Activated CD4-positive, alpha-beta T cell treated with anti-CD3 and anti-CD28 coated beads, Interleukin-2, amount 10 ng/mL, durations not matched to agents 7 days and 5 days (primary cell): Measurements from ENCODE around the gene APOD. TPM values are rescaled to one million over a fixed set of nuclear protein-coding genes. Genes with fewer than 3 reads are reported as not detected.

Experiments used
- CTCF ChIA-PET: fragments of 350-600 bp; sonication (Branson Sonifier 250); formaldehyde crosslinking; loops from one replicate; lab custom pipeline; 2021; ENCODE audit warnings: antibody characterized with exemption; lab: Charles Lee
- POLR2A ChIA-PET: fragments of 350-600 bp; sonication (Branson Sonifier 250); formaldehyde crosslinking; loops from one replicate; lab custom pipeline; 2021; ENCODE audit warnings: antibody characterized with exemption; lab: Charles Lee
- DNase-seq: peaks from one replicate; pipeline ENCODE4 v3.0.0-alpha.2; 2020
- H3K27ac Mint-ChIP-seq: one replicate; pipeline ENCODE4 v1.8.0; 2021; ENCODE audit warnings: mild to moderate bottlenecking, moderate library complexity, mixed read lengths
- H3K27me3 Mint-ChIP-seq: one replicate; pipeline ENCODE4 v1.8.0; 2021; ENCODE audit warnings: mixed read lengths
- H3K36me3 Mint-ChIP-seq: one replicate; pipeline ENCODE4 v1.8.0; 2021; ENCODE audit warnings: low read depth, mixed read lengths
- H3K4me1 Mint-ChIP-seq: one replicate; pipeline ENCODE4 v1.8.0; 2021; ENCODE audit warnings: mixed read lengths
- H3K4me3 Mint-ChIP-seq: one replicate; pipeline ENCODE4 v1.8.0; 2021; ENCODE audit warnings: mild to moderate bottlenecking, moderate library complexity, mixed read lengths
- H3K9me3 Mint-ChIP-seq: one replicate; pipeline ENCODE4 v1.8.0; 2021; ENCODE audit warnings: mixed read lengths
- total RNA-seq, 2 experiments: library from RNA; stranded (reverse); gene quantifications; one replicate each; pipeline ENCODE4 v1.2.3, GENCODE V29; 2021

The APOD gene
- total RNA-seq, 2 experiments from 2014 or later = not detected

GRCh38 chr3:195573611-195574496 is 9.9 kb downstream of the APOD start:
- no peak overlapping the region for H3K4me3 Mint-ChIP-seq
- ChIA-PET POLR2A (no interaction called here), CTCF (interaction anchor here (0.8 to 1.3 kb wide), 2 partner anchors 10 to 24 kb away, joined by 4 read pairs; partner anchors contain the start of gene APOD)
- peaks cover 10% of the 10 kb centered on the region for H3K4me1 Mint-ChIP-seq
- H3K36me3 Mint-ChIP-seq = no peaks in the 10 kb centered on the region
- DNase-seq = no peak
- H3K27me3 Mint-ChIP-seq = no peaks in the 10 kb centered on the region
- no peak overlapping the region for H3K27ac Mint-ChIP-seq
- H3K9me3 Mint-ChIP-seq = no peaks in the 10 kb centered on the region

- Mint-ChIP-seq H3K4me3 (no peak overlapping the region), H3K27ac (no peak overlapping the region), H3K9me3 (no peaks in the 10 kb centered on the region), H3K4me1 (peaks cover 18% of the 10 kb centered on the region), H3K36me3 (no peaks in the 10 kb centered on the region), H3K27me3 (peaks cover 5% of the 10 kb centered on the region)
- CTCF ChIA-PET = interaction anchor here (1.1 to 1.9 kb wide), 3 partner anchors 10 to 323 kb away, joined by 3 to 6 read pairs (median 5); no protein-coding TSS in a partner anchor
- no peak for DNase-seq
- POLR2A ChIA-PET = no interaction called here
Observed at GRCh38 chr3:195571361-195571760, 12.4 kb downstream of the APOD start.

- no peak overlapping the region for H3K27ac Mint-ChIP-seq
- no peaks in the 10 kb centered on the region for H3K9me3 Mint-ChIP-seq
- peaks cover 18% of the 10 kb centered on the region for H3K4me1 Mint-ChIP-seq
- no peaks in the 10 kb centered on the region for H3K36me3 Mint-ChIP-seq
- CTCF ChIA-PET = interaction anchor here (1.1 to 1.9 kb wide), 3 partner anchors 10 to 324 kb away, joined by 3 to 6 read pairs (median 5); no protein-coding TSS in a partner anchor
- POLR2A ChIA-PET = no interaction called here
- peaks cover 5% of the 10 kb centered on the region for H3K27me3 Mint-ChIP-seq
- no peak overlapping the region for H3K4me3 Mint-ChIP-seq
- DNase-seq = no peak
Observed at GRCh38 chr3:195570912-195571311, 12.8 kb downstream of the APOD start.

- CTCF ChIA-PET = interaction anchor here (1.8 to 1.9 kb wide), 2 partner anchors 14 to 324 kb away, joined by 5 to 6 read pairs; no protein-coding TSS in a partner anchor
- POLR2A ChIA-PET = no interaction called here
- no peaks in the 10 kb centered on the region for H3K36me3 Mint-ChIP-seq
- H3K4me3 Mint-ChIP-seq = no peak overlapping the region
- H3K4me1 Mint-ChIP-seq = peaks cover 18% of the 10 kb centered on the region
- no peak for DNase-seq
- no peaks in the 10 kb centered on the region for H3K9me3 Mint-ChIP-seq
- no peak overlapping the region for H3K27ac Mint-ChIP-seq
- H3K27me3 Mint-ChIP-seq = peaks cover 7% of the 10 kb centered on the region
Observed at GRCh38 chr3:195570344-195570743, 13.4 kb downstream of the APOD start.

- H3K27me3 Mint-ChIP-seq = peaks cover 7% of the 10 kb centered on the region
- H3K4me1 Mint-ChIP-seq = peaks cover 18% of the 10 kb centered on the region
- CTCF ChIA-PET = interaction anchor here (0.9 to 1.1 kb wide), 5 partner anchors 7 to 297 kb away, joined by 3 to 7 read pairs (median 3); partner anchors contain the start of gene XXYLT1
- POLR2A ChIA-PET = no interaction called here
- H3K4me3 Mint-ChIP-seq = no peak overlapping the region
- H3K36me3 Mint-ChIP-seq = no peaks in the 10 kb centered on the region
- no peak for DNase-seq
- no peak overlapping the region for H3K27ac Mint-ChIP-seq
- no peaks in the 10 kb centered on the region for H3K9me3 Mint-ChIP-seq
Observed at GRCh38 chr3:195568630-195569029, 15.1 kb downstream of the APOD start.

GRCh38 chr3:195566797-195567196 is 16.9 kb downstream of the APOD start:
- H3K9me3 Mint-ChIP-seq = no peaks in the 10 kb centered on the region
- no peak for DNase-seq
- no peak overlapping the region for H3K4me3 Mint-ChIP-seq
- H3K4me1 Mint-ChIP-seq = peaks cover 18% of the 10 kb centered on the region
- H3K27ac Mint-ChIP-seq = no peak overlapping the region
- no peaks in the 10 kb centered on the region for H3K36me3 Mint-ChIP-seq
- peaks cover 7% of the 10 kb centered on the region for H3K27me3 Mint-ChIP-seq
- POLR2A ChIA-PET = no interaction called here
- CTCF ChIA-PET = interaction anchor here (1.5 to 1.6 kb wide), 3 partner anchors 11 to 30 kb away, joined by 3 to 5 read pairs (median 4); no protein-coding TSS in a partner anchor

- Mint-ChIP-seq H3K4me3 (no peak overlapping the region), H3K27me3 (peaks cover 7% of the 10 kb centered on the region), H3K27ac (no peak overlapping the region), H3K9me3 (no peaks in the 10 kb centered on the region), H3K4me1 (peaks cover 17% of the 10 kb centered on the region), H3K36me3 (no peaks in the 10 kb centered on the region)
- POLR2A ChIA-PET = no interaction called here
- CTCF ChIA-PET = interaction anchor here (1.5 to 1.6 kb wide), 3 partner anchors 10 to 31 kb away, joined by 3 to 5 read pairs (median 4); no protein-coding TSS in a partner anchor
- DNase-seq = no peak
Observed at GRCh38 chr3:195565716-195566115, 18.0 kb downstream of the APOD start.

- Mint-ChIP-seq H3K9me3 (no peaks in the 10 kb centered on the region), H3K36me3 (no peaks in the 10 kb centered on the region), H3K27ac (no peak overlapping the region), H3K27me3 (peaks cover 7% of the 10 kb centered on the region), H3K4me3 (no peak overlapping the region), H3K4me1 (peaks cover 10% of the 10 kb centered on the region)
- ChIA-PET POLR2A (no interaction called here), CTCF (interaction anchor here (0.6 to 1.7 kb wide), 3 partner anchors 13 to 276 kb away, joined by 3 to 6 read pairs (median 4); no protein-coding TSS in a partner anchor)
- no peak for DNase-seq
Observed at GRCh38 chr3:195563317-195563716, 20.4 kb downstream of the APOD start.

- no peak for DNase-seq
- ChIA-PET CTCF (interaction anchor here (1.1 to 2.3 kb wide), 5 partner anchors 9 to 310 kb away, joined by 3 to 14 read pairs (median 4); no protein-coding TSS in a partner anchor), POLR2A (no interaction called here)
- Mint-ChIP-seq H3K27me3 (no peaks in the 10 kb centered on the region), H3K9me3 (no peaks in the 10 kb centered on the region), H3K27ac (no peak overlapping the region), H3K4me3 (no peak overlapping the region), H3K4me1 (peaks cover 29% of the 10 kb centered on the region), H3K36me3 (peaks cover 2% of the 10 kb centered on the region)
Observed at GRCh38 chr3:195559723-195560409, 23.9 kb downstream of the APOD start.

GRCh38 chr3:195558602-195559001 is 25.1 kb downstream of the APOD start:
- Mint-ChIP-seq H3K27ac (no peak overlapping the region), H3K4me1 (peaks cover 36% of the 10 kb centered on the region), H3K4me3 (no peak overlapping the region), H3K9me3 (no peaks in the 10 kb centered on the region), H3K36me3 (peaks cover 2% of the 10 kb centered on the region), H3K27me3 (no peaks in the 10 kb centered on the region)
- ChIA-PET CTCF (interaction anchor here (0.6 to 1.3 kb wide), 3 partner anchors 8 to 292 kb away, joined by 3 to 7 read pairs (median 3); no protein-coding TSS in a partner anchor), POLR2A (no interaction called here)
- DNase-seq = peak; percentile 68

- POLR2A ChIA-PET = no interaction called here
- CTCF ChIA-PET = interaction anchor here (1.1 to 1.7 kb wide), 3 partner anchors 13 to 292 kb away, joined by 4 to 6 read pairs (median 4); partner anchors contain the start of gene APOD
- Mint-ChIP-seq H3K9me3 (no peaks in the 10 kb centered on the region), H3K4me3 (no peak overlapping the region), H3K27ac (no peak overlapping the region), H3K4me1 (peaks cover 48% of the 10 kb centered on the region), H3K27me3 (no peaks in the 10 kb centered on the region), H3K36me3 (peaks cover 5% of the 10 kb centered on the region)
- no peak for DNase-seq
Observed at GRCh38 chr3:195557322-195557721, 26.4 kb downstream of the APOD start.

GRCh38 chr3:195556390-195556789 is 27.4 kb downstream of the APOD start:
- H3K4me3 Mint-ChIP-seq = no peak overlapping the region

More at GRCh38 chr3:195556390-195556789, 27.4 kb downstream of the APOD start:
- ChIA-PET POLR2A (no interaction called here), CTCF (interaction anchor here (0.7 to 1.7 kb wide), 7 partner anchors 10 to 296 kb away, joined by 3 to 6 read pairs (median 4); partner anchors contain the start of genes APOD and XXYLT1)
- Mint-ChIP-seq H3K27ac (peak overlapping the region; percentile 13), H3K9me3 (no peaks in the 10 kb centered on the region), H3K36me3 (peaks cover 5% of the 10 kb centered on the region), H3K4me1 (peaks cover 57% of the 10 kb centered on the region), H3K27me3 (no peaks in the 10 kb centered on the region)
- DNase-seq = peak; percentile 32
